Loucy (cell line): ENCODE measurements around the gene CD96.
"Not testable (repeated sequence)": the region's sequence is repeated elsewhere in the genome, so short reads cannot be mapped to it uniquely, and the experiment has no call there.

Experiments used
- H2AFZ ChIP-seq: fragments of 200-600 bp; sonication (generic); 2 replicates; pipeline ENCODE4 v1.6.0; 2016; ENCODE audit warnings: antibody characterized with exemption, mild to moderate bottlenecking, low read length, moderate library complexity
- H3F3A ChIP-seq: fragments of 200-600 bp; 2 replicates; pipeline ENCODE4 v1.6.0; 2016; ENCODE audit warnings: antibody characterized with exemption, low read depth, mild to moderate bottlenecking
- H3K27me3 ChIP-seq: fragments of 200-600 bp; sonication (generic); 2 replicates; pipeline ENCODE4 v1.6.1; 2014; ENCODE audit warnings: low read length, mild to moderate bottlenecking; ENCODE audit not compliant: insufficient read depth, poor library complexity, severe bottlenecking
- H3K36me3 ChIP-seq: fragments of 200-600 bp; sonication (generic); 2 replicates; pipeline ENCODE4 v1.6.1; 2016; ENCODE audit warnings: low read length; ENCODE audit not compliant: insufficient read depth
- H3K4me1 ChIP-seq: fragments of 200-600 bp; sonication (generic); 2 replicates; pipeline ENCODE4 v1.5.1; 2014; ENCODE audit warnings: low read length, mild to moderate bottlenecking; ENCODE audit not compliant: insufficient read depth, poor library complexity, severe bottlenecking
- H3K4me2 ChIP-seq: fragments of 200-600 bp; sonication (generic); 2 replicates; pipeline ENCODE4 v1.6.0; 2014; ENCODE audit warnings: antibody characterized with exemption, low read length, low read depth, mild to moderate bottlenecking; ENCODE audit not compliant: poor library complexity, severe bottlenecking
- H3K4me3 ChIP-seq: fragments of 200-600 bp; sonication (generic); 2 replicates; pipeline ENCODE4 v1.5.1; 2014; ENCODE audit warnings: low read length, mild to moderate bottlenecking, mixed read lengths; ENCODE audit not compliant: poor library complexity, severe bottlenecking
- H3K79me2 ChIP-seq: fragments of 200-600 bp; sonication (generic); 2 replicates; pipeline ENCODE4 v1.6.1; 2014; ENCODE audit warnings: low read length; ENCODE audit not compliant: insufficient read depth
- H3K9ac ChIP-seq: fragments of 200-600 bp; sonication (generic); 2 replicates; pipeline ENCODE4 v1.6.0; 2014; ENCODE audit warnings: mild to moderate bottlenecking, low read depth, low read length, moderate library complexity; ENCODE audit not compliant: poor library complexity, severe bottlenecking
- H3K9me2 ChIP-seq: fragments of 200-600 bp; sonication (generic); replicated peaks from 2 replicates; pipeline ENCODE4 v1.6.1; 2016; ENCODE audit warnings: low read depth, low read length, mixed read lengths
- H3K9me3 ChIP-seq: fragments of 200-600 bp; sonication (generic); 2 replicates; pipeline ENCODE4 v1.6.1; 2014; ENCODE audit warnings: mild to moderate bottlenecking, antibody characterized with exemption, low read length, low read depth; ENCODE audit not compliant: insufficient read depth
- H4K20me1 ChIP-seq: fragments of 200-600 bp; sonication (generic); 2 replicates; pipeline ENCODE4 v1.6.0; 2014; ENCODE audit warnings: antibody characterized with exemption, low read length, mild to moderate bottlenecking; ENCODE audit not compliant: insufficient read depth, poor library complexity, severe bottlenecking
- EZH2phosphoT487 ChIP-seq: fragments of 200-600 bp; IDR thresholded peaks from 2 replicates; pipeline ENCODE4 v1.6.1; 2018; ENCODE audit warnings: antibody characterized with exemption, mild to moderate bottlenecking, moderate library complexity, borderline replicate concordance
- TF ChIP-seq, protein P1 (sequence below): fragments of 200-600 bp; sonication (generic); conservative IDR thresholded peaks from 2 replicates; pipeline ENCODE4 v1.5.1; 2014; ENCODE audit warnings: mild to moderate bottlenecking, antibody characterized with exemption, low read length

Gene CD96

DNA sequence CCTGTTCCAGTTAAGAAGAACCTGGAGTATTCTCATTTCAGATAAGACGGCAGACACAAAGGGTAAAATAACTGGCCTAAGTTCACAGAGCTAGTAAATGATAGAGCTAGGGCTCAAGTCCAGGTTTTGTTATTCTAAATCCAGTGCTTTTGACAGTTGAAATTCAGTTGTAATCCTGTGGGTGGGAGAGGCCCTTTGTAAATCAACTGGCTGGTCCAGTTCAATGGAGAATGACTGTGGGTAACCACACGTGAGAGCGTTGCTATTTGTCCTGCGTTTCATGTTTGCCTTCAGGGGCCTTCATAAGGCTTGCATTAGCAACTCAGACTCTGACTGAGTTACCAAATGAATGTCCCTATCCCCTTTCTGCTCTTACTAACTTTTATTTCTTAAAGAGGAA lies 24.2 kb upstream of the CD96 start:
- Histone ChIP-seq H3F3A (no peaks in the 10 kb centered on the region), H3K27me3 (no peaks in the 10 kb centered on the region), H3K79me2 (no peaks in the 10 kb centered on the region), H3K9me3 (no peaks in the 10 kb centered on the region), H3K4me3 (no peak overlapping the region), H3K9me2 (no peaks in the 10 kb centered on the region), H3K36me3 (no peaks in the 10 kb centered on the region), H4K20me1 (no peaks in the 10 kb centered on the region), H3K4me1 (no peaks in the 10 kb centered on the region), H3K9ac (no peak overlapping the region), H2AFZ (no peak overlapping the region), H3K4me2 (no peak overlapping the region)
- TF ChIP-seq, protein P1, sequence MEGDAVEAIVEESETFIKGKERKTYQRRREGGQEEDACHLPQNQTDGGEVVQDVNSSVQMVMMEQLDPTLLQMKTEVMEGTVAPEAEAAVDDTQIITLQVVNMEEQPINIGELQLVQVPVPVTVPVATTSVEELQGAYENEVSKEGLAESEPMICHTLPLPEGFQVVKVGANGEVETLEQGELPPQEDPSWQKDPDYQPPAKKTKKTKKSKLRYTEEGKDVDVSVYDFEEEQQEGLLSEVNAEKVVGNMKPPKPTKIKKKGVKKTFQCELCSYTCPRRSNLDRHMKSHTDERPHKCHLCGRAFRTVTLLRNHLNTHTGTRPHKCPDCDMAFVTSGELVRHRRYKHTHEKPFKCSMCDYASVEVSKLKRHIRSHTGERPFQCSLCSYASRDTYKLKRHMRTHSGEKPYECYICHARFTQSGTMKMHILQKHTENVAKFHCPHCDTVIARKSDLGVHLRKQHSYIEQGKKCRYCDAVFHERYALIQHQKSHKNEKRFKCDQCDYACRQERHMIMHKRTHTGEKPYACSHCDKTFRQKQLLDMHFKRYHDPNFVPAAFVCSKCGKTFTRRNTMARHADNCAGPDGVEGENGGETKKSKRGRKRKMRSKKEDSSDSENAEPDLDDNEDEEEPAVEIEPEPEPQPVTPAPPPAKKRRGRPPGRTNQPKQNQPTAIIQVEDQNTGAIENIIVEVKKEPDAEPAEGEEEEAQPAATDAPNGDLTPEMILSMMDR, result no peak
- no peak for TF ChIP-seq EZH2phosphoT487

DNA sequence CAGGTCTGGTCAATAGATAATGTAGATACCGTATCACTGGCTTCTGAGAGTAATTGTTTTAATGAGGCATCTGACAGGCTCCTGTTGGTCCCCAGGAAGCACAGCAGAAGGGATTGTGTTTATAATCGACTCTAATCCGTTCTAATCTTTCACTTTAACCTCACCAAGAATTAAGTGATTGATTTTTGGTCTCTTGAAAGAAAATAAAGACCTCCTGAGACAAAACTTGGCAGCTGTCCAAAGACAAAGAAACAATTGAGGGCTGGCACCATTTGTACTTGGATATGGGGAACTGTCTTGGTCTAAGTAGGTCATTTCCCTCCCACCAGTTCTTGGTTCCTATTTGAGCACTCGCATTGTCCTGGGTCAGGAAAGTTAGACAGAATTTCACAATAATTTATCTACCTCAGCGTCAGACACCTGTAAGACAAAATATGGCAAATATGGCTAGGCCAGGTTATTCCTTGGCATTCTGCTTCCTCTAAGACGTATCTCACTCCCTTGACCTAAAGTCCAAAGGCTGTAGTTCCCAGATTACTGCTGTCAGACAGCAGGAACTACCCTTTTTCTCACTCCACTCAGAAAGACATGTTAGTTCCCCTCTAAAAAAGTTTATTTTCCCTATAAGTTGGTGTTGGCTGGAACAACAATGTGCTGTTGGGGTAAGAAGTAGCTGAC lies 22.7 kb upstream of the CD96 start:
- Histone ChIP-seq H3K9me3 (no peaks in the 10 kb centered on the region), H3K9ac (no peak overlapping the region)

DNA sequence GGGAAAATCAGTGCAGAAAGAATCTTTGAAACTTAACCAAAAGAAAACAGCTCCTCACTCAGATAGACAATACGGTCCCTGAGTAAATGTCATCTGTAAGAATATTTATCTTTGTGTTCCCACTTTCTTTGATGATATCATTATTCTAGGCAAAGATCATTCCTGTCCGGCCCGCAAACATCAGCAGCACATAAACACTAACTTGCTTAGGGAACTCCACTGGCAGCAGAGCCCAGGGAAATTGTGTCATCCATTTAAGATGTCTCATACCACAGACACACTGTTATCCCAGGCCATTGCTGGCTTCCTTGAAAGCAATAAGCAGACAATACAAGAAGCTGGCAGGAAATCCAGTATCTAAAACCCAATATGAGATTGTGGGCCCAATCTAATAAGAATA lies 20.1 kb upstream of the CD96 start:
- no peak for TF ChIP-seq EZH2phosphoT487
- TF ChIP-seq, protein P1, result no peak
- Histone ChIP-seq H3K79me2 (no peaks in the 10 kb centered on the region), H3K4me3 (no peak overlapping the region), H3K36me3 (no peaks in the 10 kb centered on the region), H3F3A (no peaks in the 10 kb centered on the region), H3K4me2 (no peak overlapping the region), H3K9me3 (no peaks in the 10 kb centered on the region), H4K20me1 (no peaks in the 10 kb centered on the region), H3K27me3 (no peaks in the 10 kb centered on the region), H3K9ac (no peak overlapping the region), H2AFZ (no peak overlapping the region), H3K4me1 (no peaks in the 10 kb centered on the region), H3K9me2 (no peaks in the 10 kb centered on the region)

More for the DNA sequence above, 22.7 kb upstream of the CD96 start:
- H3F3A ChIP-seq, result no peaks in the 10 kb centered on the region
- H3K9me2 ChIP-seq, result no peaks in the 10 kb centered on the region
- H3K79me2 ChIP-seq, result no peaks in the 10 kb centered on the region
- no peaks in the 10 kb centered on the region for H3K4me1 ChIP-seq
- H3K27me3 ChIP-seq, result no peaks in the 10 kb centered on the region
- no peak overlapping the region for H2AFZ ChIP-seq
- no peaks in the 10 kb centered on the region for H3K36me3 ChIP-seq
- no peak overlapping the region for H3K4me3 ChIP-seq
- H4K20me1 ChIP-seq, result no peaks in the 10 kb centered on the region
- no peak overlapping the region for H3K4me2 ChIP-seq
- no peak for TF ChIP-seq EZH2phosphoT487
- TF ChIP-seq, protein P1, result no peak

DNA sequence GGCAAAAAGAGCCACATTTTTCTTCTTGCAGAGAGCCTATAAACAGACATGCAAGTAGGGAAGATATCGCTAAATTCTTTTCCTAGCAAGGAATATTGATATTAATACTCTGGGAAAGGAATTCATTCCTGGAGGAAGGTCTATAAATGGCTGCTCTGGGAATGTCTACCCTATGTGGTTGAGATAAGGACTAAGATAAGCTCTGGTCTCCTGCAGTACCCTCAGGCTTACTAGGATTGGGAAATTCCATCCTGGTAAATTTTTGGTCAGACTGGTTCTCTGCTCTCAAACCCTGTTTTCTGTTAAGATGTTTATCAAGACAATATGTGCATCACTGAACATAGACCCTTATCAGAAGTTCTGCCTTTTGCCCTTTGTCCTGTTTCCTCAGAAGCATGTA lies 17.5 kb upstream of the CD96 start:
- not testable (repeated sequence) for H3K4me3 ChIP-seq, H3K36me3 ChIP-seq, H3K9me2 ChIP-seq, H3K27me3 ChIP-seq, H3K79me2 ChIP-seq, H3K9ac ChIP-seq, H3K4me1 ChIP-seq, H3F3A ChIP-seq, H3K4me2 ChIP-seq, H2AFZ ChIP-seq, H3K9me3 ChIP-seq, H4K20me1 ChIP-seq
